Activated CD4-positive, alpha-beta memory T cell treated with anti-CD3 and anti-CD28 coated beads, Interleukin-2, amount 10 ng/mL, durations not matched to agents 7 days and 5 days (primary cell): ENCODE measurements around the gene ASB9. TPM values are rescaled to one million over a fixed set of nuclear protein-coding genes. Genes with fewer than 3 reads are reported as not detected.
"Not testable (repeated sequence)": the region's sequence is repeated elsewhere in the genome, so short reads cannot be mapped to it uniquely, and the experiment has no call there.

Source experiments
- CTCF ChIA-PET: fragments of 350-600 bp; sonication (Branson Sonifier 250); formaldehyde crosslinking; loops from one replicate; lab custom pipeline; 2021; ENCODE audit warnings: antibody characterized with exemption, inconsistent platforms; lab: Charles Lee
- POLR2A ChIA-PET: fragments of 350-600 bp; sonication (Branson Sonifier 250); formaldehyde crosslinking; loops from one replicate; lab custom pipeline; 2021; ENCODE audit warnings: antibody characterized with exemption; lab: Charles Lee
- DNase-seq: peaks from one replicate; pipeline ENCODE4 v3.0.0-alpha.2; 2020
- H3K27ac Mint-ChIP-seq: one replicate; pipeline ENCODE4 v1.8.0; 2021; ENCODE audit warnings: mild to moderate bottlenecking, mixed read lengths
- H3K27me3 Mint-ChIP-seq: one replicate; pipeline ENCODE4 v1.8.0; 2021; ENCODE audit warnings: mixed read lengths
- H3K36me3 Mint-ChIP-seq: one replicate; pipeline ENCODE4 v1.8.0; 2021; ENCODE audit warnings: low read depth, mixed read lengths
- H3K4me1 Mint-ChIP-seq: one replicate; pipeline ENCODE4 v1.8.0; 2021; ENCODE audit warnings: mixed read lengths
- H3K4me3 Mint-ChIP-seq: one replicate; pipeline ENCODE4 v1.8.0; 2021; ENCODE audit warnings: mild to moderate bottlenecking, mixed read lengths
- H3K9me3 Mint-ChIP-seq: one replicate; pipeline ENCODE4 v1.8.0; 2021; ENCODE audit warnings: mixed read lengths
- total RNA-seq, 2 experiments: library from RNA; stranded (reverse); gene quantifications; one replicate each; pipeline ENCODE4 v1.2.3, GENCODE V29; 2021

ASB9 gene
- total RNA-seq, 2 experiments from 2014 or later: 1.1 to 1.4 TPM

- POLR2A ChIA-PET: not testable (repeated sequence)
These were observed 71.2 kb downstream of the ASB9 start for GRCh38 chrX:15198608-15199202.

GRCh38 chrX:15194146-15194545, 75.7 kb downstream of the ASB9 start:
- CTCF ChIA-PET: no interaction called here
- DNase-seq: no peak
- Mint-ChIP-seq H3K4me3 (no peak overlapping the region), H3K9me3 (no peaks in the 10 kb centered on the region), H3K27me3 (peaks cover 2% of the 10 kb centered on the region), H3K4me1 (no peaks in the 10 kb centered on the region), H3K36me3 (no peaks in the 10 kb centered on the region), H3K27ac (no peak overlapping the region)
- POLR2A ChIA-PET: no interaction called here

More at GRCh38 chrX:15198608-15199202, 71.2 kb downstream of the ASB9 start:
- H3K27me3 Mint-ChIP-seq, DNase-seq, H3K36me3 Mint-ChIP-seq, H3K9me3 Mint-ChIP-seq, H3K4me3 Mint-ChIP-seq, CTCF ChIA-PET, H3K27ac Mint-ChIP-seq: not testable (repeated sequence)
- H3K4me1 Mint-ChIP-seq: peaks cover 21% of the 10 kb centered on the region

Other genes starting within 250 kb of the ASB9 start
- not detected for gene ASB11, start 45.6 kb upstream of the ASB9 start, total RNA-seq
- gene PIGA, start 65.4 kb upstream of the ASB9 start, total RNA-seq: 10 to 100 TPM; 27.8 to 31.7 TPM
- under 1 TPM in 1 of 2 experiments, not detected in 1; 0.10 TPM for gene VEGFD, start 114.3 kb upstream of the ASB9 start, total RNA-seq
- 1 to 10 TPM; 5.1 to 5.6 TPM for gene PIR, start 223.2 kb upstream of the ASB9 start, total RNA-seq
- not detected for gene BMX, start 230.7 kb upstream of the ASB9 start, total RNA-seq